Measurements from ENCODE around the gene ANKLE1.
A peak's percentile ranks its signal among the peaks of the same experiment; 100 is the strongest.
"Not testable (repeated sequence)": the region's sequence is repeated elsewhere in the genome, so short reads cannot be mapped to it uniquely, and the experiment has no call there.

Gene ANKLE1

DNA sequence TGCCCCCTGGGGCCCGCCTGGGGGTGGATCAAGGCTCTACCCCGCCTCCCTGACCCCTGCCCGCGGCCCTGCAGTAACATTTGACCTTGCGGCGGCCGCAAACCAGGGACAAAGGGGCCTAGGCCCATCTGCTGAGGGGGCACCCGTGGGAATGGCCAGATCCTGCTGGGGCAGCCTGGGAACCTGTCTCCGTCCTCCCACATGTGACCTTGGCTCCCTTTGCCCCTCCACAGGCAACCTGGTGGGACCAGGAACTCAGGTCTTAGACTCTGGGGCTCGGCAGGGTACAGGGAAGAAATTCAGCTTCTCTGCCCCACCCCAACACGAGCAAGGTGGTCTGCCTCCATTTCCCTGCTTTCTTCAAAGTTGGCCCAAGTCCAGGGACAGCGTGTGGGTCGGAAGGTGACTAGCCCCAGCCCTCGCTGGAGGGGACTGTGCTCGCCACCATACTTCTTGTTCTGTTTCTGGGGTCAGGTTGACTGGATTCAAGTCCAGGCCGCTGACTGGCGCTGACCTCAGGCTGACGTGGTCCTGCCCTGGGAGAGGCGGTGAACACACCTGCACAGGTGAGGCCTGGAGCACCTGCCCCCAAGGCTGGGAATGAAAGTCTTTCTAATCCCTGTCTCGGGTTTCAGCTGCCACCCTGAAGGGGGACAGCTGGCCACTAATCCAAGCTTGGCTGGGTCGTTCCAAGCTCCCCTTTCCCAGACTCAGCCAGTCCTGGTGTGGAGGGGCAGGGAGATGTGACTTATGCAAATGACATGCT lies 33.5 kb upstream of the ANKLE1 start:
- DNase-seq, result no peak

GRCh38 chr19:17249887-17250548 lies 31.7 kb upstream of the ANKLE1 start:
- no peak for DNase-seq

GRCh38 chr19:17254636-17255035 lies 27.1 kb upstream of the ANKLE1 start:
- DNase-seq, result no peak

- no peak for DNase-seq
These were observed 26.5 kb upstream of the ANKLE1 start for GRCh38 chr19:17255150-17255621.

GRCh38 chr19:17256130-17256529 lies 25.6 kb upstream of the ANKLE1 start:
- DNase-seq, result no peak

GRCh38 chr19:17259118-17259780 lies 22.5 kb upstream of the ANKLE1 start:
- DNase-seq, result no peak

DNA sequence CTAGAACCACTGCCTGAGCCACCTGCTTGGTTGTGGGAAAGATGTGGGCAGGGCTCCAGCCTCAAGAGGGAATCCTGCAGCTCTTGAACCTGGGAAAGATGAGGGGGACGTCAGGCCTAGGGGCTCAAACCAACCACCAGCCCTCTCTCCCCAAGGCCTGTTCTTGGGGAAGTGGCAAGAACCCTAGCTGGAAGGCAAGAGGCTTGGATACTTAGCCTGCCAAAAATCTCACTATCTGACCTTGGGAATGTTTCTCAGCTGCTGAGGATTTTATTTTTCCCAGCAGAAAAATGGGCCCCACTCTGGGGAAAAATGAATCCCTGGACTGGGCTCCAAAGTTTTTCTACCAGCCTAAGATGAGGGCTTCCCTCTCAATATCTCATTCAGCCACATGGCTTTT lies 21.8 kb upstream of the ANKLE1 start:
- DNase-seq, result no peak

- DNase-seq, result peak; percentile 87
These were observed 20.8 kb upstream of the ANKLE1 start for GRCh38 chr19:17260842-17261325.

GRCh38 chr19:17262557-17262956 lies 19.1 kb upstream of the ANKLE1 start:
- DNase-seq, result no peak

- DNase-seq, result no peak
These were observed 17.7 kb upstream of the ANKLE1 start for GRCh38 chr19:17263712-17264640.

DNA sequence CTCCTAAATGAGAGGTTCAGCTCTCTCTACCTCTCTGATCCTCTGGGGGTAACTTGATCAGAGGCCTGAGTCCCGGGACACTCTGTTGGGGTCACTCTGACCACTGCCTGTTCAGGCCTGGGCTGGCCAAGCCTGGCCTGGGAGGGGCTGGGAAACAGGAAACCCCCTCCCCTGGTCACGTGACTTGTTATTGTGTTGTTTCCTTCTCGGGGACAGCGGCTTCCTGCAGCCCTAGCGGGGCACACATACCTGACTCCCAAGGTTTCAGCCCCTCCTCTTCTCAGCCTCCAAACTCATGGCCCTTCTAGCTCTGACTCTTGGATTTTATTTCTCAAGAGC lies 17.1 kb upstream of the ANKLE1 start, which contains the start of gene USHBP1:
TSS of gene USHBP1 (minus strand) at position 105 of the 339 bp plus-strand sequence. CDS start 446 bp downstream, outside the sequence.
- no peak for DNase-seq

DNA sequence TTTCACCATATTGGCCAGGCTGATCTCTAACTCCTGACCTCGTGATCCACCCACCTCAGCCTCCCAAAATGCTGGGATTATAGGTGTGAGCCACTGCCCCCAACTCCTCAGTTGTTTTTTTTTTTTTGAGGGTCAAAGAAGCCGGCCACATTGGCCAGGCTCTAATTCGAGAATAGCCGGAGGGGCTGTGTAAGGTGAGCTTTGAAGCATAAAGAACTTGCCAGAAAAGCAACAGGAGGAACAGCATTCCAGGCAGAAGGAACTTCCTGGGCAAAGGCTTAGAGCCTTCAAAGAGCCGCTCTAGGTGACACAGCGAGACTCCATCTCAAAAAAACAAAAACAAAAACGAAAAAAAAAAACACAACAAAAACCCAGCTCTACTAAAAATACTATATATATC lies 15.7 kb upstream of the ANKLE1 start:
- no peak for DNase-seq

DNA sequence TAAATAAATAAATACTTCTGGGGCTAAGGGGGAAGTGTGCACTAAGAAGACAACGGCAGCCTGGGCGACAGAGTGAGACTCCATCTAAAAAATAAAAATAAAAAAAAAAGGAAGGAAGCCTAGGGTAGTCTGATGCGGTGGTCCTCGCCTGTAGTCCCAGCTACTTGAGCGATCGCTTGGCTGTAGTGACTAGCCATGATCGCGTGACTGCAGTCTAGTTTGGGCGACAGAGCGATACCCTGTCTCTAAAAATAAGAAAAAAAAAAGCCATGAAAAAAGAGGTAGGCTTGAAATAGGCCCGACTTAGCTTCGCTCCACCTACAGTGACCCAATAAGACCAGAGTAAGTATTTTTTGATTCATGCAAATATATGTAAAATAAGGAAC lies 15.1 kb upstream of the ANKLE1 start:
- no peak for DNase-seq

- DNase-seq, result peak; percentile 96
These were observed 14.5 kb upstream of the ANKLE1 start, which contains the start of gene BABAM1 for GRCh38 chr19:17266975-17267788. BABAM1 (plus strand) TSS chr19:17267443; CDS start chr19:17268807, 1,364 bp downstream.

- DNase-seq, result no peak
These were observed 12.9 kb upstream of the ANKLE1 start for GRCh38 chr19:17268754-17269153.

- DNase-seq, result not testable (repeated sequence)
These were observed 6.8 kb upstream of the ANKLE1 start for GRCh38 chr19:17274892-17275291.

DNA sequence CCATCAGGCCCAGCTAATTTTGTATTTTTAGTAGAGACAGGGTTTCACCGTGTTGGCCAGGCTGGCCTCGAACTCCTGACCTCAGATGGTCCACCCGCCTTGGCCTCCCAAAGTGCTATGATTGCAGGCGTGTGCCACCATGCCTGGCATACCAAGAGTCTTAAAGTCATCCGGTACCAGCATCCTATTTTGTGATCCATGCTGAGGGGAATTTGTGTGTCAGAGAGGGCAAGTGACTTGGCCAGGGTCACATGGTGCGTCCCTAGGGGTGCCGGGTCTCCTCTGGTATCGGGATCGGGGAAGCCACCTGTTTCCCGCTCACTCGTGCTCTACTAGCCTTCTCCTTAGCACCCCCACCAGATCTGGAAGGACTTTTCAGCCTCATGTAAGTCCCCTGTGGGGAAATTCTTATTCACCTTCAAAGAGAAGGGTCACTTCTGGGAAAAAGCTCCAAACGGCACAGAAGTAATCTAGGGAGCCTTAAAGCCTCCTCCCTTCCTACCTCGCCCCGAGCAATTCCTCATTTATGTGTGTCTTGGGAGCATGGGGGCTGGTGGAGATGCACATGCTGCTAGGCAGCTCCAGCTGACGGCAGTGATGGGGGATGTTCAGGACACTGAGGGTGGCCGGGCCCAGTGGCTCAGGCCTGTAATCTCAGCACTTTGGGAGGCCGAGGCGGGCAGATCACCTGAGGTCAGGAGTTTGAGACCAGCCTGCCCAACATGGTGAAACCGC lies 6.1 kb upstream of the ANKLE1 start:
- DNase-seq, result no peak

DNA sequence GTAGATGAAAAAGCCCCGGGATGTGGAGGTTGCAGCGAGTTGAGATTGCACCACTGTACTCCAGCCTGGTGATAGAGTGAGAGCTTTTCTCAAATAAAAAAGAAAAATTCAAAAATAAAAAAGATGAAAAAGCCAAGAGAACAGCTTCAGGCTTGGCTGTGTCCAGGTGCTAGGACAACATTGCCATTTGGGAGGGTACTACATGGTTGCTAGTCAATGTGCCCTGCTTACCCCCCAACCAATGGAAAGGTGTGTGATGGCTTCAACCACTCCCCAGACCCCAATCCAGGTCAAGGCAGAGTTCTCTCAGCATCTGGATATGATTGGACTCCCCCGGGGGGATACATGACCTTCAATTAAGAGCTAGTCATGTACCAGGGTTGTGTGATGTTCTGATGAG lies 2.3 kb upstream of the ANKLE1 start:
- DNase-seq, result no peak

DNA sequence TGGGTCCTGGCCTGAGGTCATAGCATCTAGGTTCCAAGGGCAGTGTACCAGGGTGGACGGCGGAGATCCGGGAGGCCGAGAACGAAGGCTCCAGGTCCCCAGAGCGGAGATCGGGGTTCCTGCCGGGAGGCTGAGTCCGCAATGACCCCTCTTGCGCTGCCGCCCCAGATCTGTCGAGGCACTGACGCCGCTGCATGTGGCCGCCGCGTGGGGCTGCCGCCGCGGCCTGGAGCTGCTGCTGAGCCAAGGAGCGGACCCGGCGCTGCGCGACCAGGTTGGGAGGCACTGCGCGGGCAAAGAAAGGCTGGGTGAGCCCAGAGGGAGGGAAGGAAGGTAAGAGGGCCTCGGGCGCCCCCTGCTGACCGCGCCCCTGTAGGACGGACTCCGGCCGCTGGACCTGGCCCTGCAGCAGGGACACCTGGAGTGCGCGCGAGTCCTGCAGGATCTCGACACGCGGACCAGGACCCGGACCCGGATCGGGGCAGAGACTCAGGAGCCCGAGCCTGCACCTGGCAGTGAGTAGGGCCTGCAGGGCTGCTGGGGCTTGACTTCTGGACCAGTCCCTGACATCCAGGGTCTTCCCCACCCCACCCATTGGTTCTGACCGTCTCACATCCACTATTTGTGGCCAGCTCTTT lies 906 bp downstream of the ANKLE1 start:
- peak; percentile 76 for DNase-seq

DNA sequence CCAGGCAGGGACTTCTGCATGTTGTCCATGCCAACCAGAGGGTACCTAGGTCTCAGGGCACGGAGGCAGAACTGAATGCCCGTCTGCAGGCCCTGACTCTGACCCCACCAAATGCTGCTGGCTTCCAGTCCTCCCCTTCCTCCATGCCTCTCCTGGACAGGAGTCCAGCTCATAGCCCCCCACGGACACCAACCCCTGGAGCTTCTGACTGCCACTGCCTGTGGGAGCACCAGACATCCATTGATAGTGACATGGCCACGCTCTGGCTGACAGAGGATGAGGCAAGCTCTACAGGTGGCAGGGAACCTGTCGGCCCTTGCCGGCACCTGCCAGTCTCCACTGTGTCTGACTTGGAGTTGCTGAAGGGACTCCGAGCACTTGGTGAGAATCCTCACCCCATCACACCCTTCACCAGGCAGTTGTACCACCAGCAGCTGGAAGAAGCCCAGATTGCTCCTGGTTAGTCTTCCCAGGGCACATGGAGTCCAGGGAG lies 1.8 kb downstream of the ANKLE1 start:
- no peak for DNase-seq
